Ovary (tissue), 9 donors: ENCODE results near the gene RPP25. TPM values are rescaled to one million over a fixed set of nuclear protein-coding genes. Genes with fewer than 3 reads are reported as not detected.

Source experiments
- DNase-seq, 5 donors: peaks; one replicate each; pipeline ENCODE4 v3.0.0-alpha.2; 2019 to 2020
- H3K27ac ChIP-seq, 2 donors: fragments of 200-600 bp; one replicate each; pipeline versions ENCODE4 v1.5.1 to v1.8.0; 2019 to 2022
- H3K27me3 ChIP-seq: fragments of 200-600 bp; one replicate; pipeline ENCODE4 v1.8.0; 2022
- H3K36me3 ChIP-seq: fragments of 200-600 bp; sonication (generic); one replicate; pipeline ENCODE4 v1.5.1; 2019
- H3K4me1 ChIP-seq: one replicate; pipeline ENCODE4 v1.8.1; 2013; ENCODE audit warnings: mild to moderate bottlenecking, moderate library complexity; ENCODE audit not compliant: insufficient read depth
- H3K4me3 ChIP-seq: fragments of 200-600 bp; sonication (generic); one replicate; pipeline ENCODE4 v1.5.1; 2017
- H3K9me3 ChIP-seq, 2 donors: fragments of 200-600 bp in 1 of 2; sonication (generic) in 1 of 2; one replicate each; pipeline versions ENCODE4 v1.5.1 to v1.8.1; 2013 to 2019; ENCODE audit warnings: mild to moderate bottlenecking in 1 of 2, moderate library complexity in 1 of 2
- EP300 ChIP-seq: sonication (generic); formaldehyde crosslinking; IDR thresholded peaks from one replicate; pipeline ENCODE4 v1.6.1; 2017; ENCODE audit warnings: antibody characterized with exemption
- POLR2A ChIP-seq: fragments of 450-650 bp; IDR thresholded peaks from one replicate; pipeline ENCODE4 v1.6.1; 2017; ENCODE audit warnings: antibody characterized with exemption, mild to moderate bottlenecking, moderate library complexity
- WGBS, 3 donors: extraction: QIAGEN DNeasy Blood & Tissue Kit in 1 of 3; methylation state at CpG; one replicate each; pipeline versions ENCODE4 v1.1.5 to v1.1.7; 2013 to 2017; 5-methylcytosine and 5-hydroxymethylcytosine counted together
- intact Hi-C, 4 donors: fragments of 100-400 bp; cut with DNase I; formaldehyde crosslinking; loops; one replicate each; pipeline versions ENCODE4 v1.11.0 to v1.15.1; 2022 to 2023
- polyA plus RNA-seq, 2 donors: library from polyadenylated mRNA; stranded (reverse); fragments of 200-250 nt in 1 of 2; fragments of 350-450 nt in 1 of 2; fragmentation: Illumina TruSeq in 1 of 2; extraction: RNeasy Lipid Tissue Mini Kit (QIAGEN cat#74804) in 1 of 2; gene quantifications; one replicate each; pipeline ENCODE4 v1.2.3, GENCODE V29; 2013 to 2014
- total RNA-seq, 7 donors: library from RNA; depleted of rRNA in 2 of 7; stranded (reverse); fragments of >200 nt in 2 of 7; fragmentation: NEBNext Ultra II Directional in 3 of 7; extraction: Animal tissue kit (Norgen Biotek cat#: 25700) in 3 of 7; gene quantifications; one replicate each; pipeline versions ENCODE4 v1.1.0 to v1.2.4, GENCODE V29; 2016 to 2023
- TF ChIP-seq, protein P1 (sequence below), 3 donors: fragments of 450-650 bp in 2 of 3; fragments of 200-600 bp in 1 of 3; IDR thresholded peaks; one replicate each; pipeline versions ENCODE4 v1.5.1 to v1.8.0; 2016 to 2022; ENCODE audit warnings: antibody characterized with exemption in 3 of 3, mild to moderate bottlenecking in 1 of 3
- donor health status: DM: no; HTN: no; CAD: no; lungs with moderate emphysema.
- donor health status: DM: no; HTN: no; CAD: no.
- donor health status: Bipolar disorder and iron deficiency.
- donor health status: DM: yes; HTN: yes; CAD: no.
- donor health status: DM: no; HTN: no; CAD: no.
- donor health status: DM: yes; HTN: yes; CAD: no.

Gene RPP25
- total and polyA plus RNA-seq, 9 donors = 13.6 to 41.2 (median 28.1) TPM

GRCh38 chr15:74983725-74984231 lies 27.2 kb upstream of the RPP25 start:
- Histone ChIP-seq H3K9me3 (no peaks in the 10 kb centered on the region), H3K27me3 (no peaks in the 10 kb centered on the region), H3K4me3 (no peak overlapping the region), H3K4me1 (no peaks in the 10 kb centered on the region), H3K36me3 (no peaks in the 10 kb centered on the region), H3K27ac (no peak overlapping the region)
- DNase-seq = no peak
- WGBS, 3 donors = 21 to 44% (median 28%) methylated on average over 4 of the region's 4 CpGs
- intact Hi-C loops = no loop called here
- TF ChIP-seq POLR2A (no peak), EP300 (no peak)
- TF ChIP-seq, protein P1, sequence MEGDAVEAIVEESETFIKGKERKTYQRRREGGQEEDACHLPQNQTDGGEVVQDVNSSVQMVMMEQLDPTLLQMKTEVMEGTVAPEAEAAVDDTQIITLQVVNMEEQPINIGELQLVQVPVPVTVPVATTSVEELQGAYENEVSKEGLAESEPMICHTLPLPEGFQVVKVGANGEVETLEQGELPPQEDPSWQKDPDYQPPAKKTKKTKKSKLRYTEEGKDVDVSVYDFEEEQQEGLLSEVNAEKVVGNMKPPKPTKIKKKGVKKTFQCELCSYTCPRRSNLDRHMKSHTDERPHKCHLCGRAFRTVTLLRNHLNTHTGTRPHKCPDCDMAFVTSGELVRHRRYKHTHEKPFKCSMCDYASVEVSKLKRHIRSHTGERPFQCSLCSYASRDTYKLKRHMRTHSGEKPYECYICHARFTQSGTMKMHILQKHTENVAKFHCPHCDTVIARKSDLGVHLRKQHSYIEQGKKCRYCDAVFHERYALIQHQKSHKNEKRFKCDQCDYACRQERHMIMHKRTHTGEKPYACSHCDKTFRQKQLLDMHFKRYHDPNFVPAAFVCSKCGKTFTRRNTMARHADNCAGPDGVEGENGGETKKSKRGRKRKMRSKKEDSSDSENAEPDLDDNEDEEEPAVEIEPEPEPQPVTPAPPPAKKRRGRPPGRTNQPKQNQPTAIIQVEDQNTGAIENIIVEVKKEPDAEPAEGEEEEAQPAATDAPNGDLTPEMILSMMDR (IDR thresholded peaks at IDR 0.05) = no peak

DNA sequence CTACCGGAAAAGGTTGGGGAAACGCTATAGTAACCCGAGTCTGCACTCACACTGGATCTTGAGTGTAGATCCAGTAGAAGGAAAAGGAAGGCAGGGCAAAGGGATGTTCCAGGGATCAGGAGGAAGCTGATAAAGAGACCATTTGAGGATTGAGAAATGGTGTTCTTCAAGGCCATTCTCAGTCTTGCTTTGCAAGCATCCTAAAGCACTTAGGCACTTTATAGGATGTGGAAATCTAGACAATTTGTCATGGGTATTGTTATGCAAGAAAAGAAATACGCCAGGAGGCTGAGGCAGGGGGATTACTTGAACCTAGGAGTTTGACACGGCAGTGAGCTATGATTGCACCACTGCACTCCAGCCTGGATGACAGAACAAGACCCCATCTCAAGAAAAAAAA lies 25.6 kb upstream of the RPP25 start:
- no peaks in the 10 kb centered on the region for H3K9me3 ChIP-seq
- WGBS, 3 donors = 51 to 59% (median 52%) methylated on average over 5 of the region's 5 CpGs
- no peak for TF ChIP-seq EP300
- TF ChIP-seq, protein P1 (IDR thresholded peaks at IDR 0.05) = no peak
- TF ChIP-seq POLR2A = no peak
- no peak overlapping the region for H3K27ac ChIP-seq
- no peaks in the 10 kb centered on the region for H3K36me3 ChIP-seq
- no peak overlapping the region for H3K4me3 ChIP-seq
- no peak for DNase-seq
- no peaks in the 10 kb centered on the region for H3K27me3 ChIP-seq
- H3K4me1 ChIP-seq = no peaks in the 10 kb centered on the region
- intact Hi-C loops = no loop called here

DNA sequence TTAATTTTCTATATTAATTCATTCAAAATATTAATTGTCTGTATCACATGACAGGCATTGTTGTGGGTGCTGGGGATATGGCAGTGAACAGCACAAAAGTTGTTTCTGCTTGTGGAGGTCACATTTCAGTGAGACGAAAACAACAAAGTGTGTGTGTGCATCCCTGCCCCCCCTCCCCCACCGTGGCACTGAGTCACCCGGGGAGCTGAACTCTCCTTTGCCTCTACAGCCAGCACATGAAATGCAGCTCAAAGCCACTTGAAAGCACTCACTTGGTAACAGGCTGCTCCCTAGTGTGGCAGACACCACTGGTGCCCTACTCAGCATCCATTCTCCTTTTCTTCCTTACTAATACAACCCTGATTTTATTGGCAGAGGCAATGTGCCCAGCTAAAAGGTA lies 21.9 kb upstream of the RPP25 start:
- DNase-seq = no peak
- H3K27ac ChIP-seq = no peak overlapping the region

GRCh38 chr15:74978077-74978476 lies 21.5 kb upstream of the RPP25 start:
- intact Hi-C loops = no loop called here
- no peak for DNase-seq
- 73 to 77% (median 73%) methylated on average over 1 of the region's 1 CpG for WGBS, 3 donors
- Histone ChIP-seq H3K27ac (no peak overlapping the region), H3K4me3 (no peak overlapping the region), H3K36me3 (no peaks in the 10 kb centered on the region), H3K4me1 (no peaks in the 10 kb centered on the region), H3K27me3 (no peaks in the 10 kb centered on the region), H3K9me3 (no peaks in the 10 kb centered on the region)
- TF ChIP-seq EP300 = no peak
- no peak for TF ChIP-seq POLR2A
- TF ChIP-seq, protein P1 (IDR thresholded peaks at IDR 0.05) = no peak

More for the DNA sequence above, 21.9 kb upstream of the RPP25 start:
- Histone ChIP-seq H3K9me3 (no peaks in the 10 kb centered on the region), H3K4me1 (no peaks in the 10 kb centered on the region), H3K36me3 (no peaks in the 10 kb centered on the region), H3K27me3 (no peaks in the 10 kb centered on the region), H3K4me3 (no peak overlapping the region)
- WGBS, 3 donors = 17 to 26% (median 25%) methylated on average over 3 of the region's 3 CpGs
- TF ChIP-seq EP300 = no peak
- TF ChIP-seq POLR2A = no peak
- TF ChIP-seq, protein P1 (IDR thresholded peaks at IDR 0.05) = no peak
- intact Hi-C loops = no loop called here
